HCT116 (cell line): ENCODE measurements around the gene RAD9A. TPM values are rescaled to one million over a fixed set of nuclear protein-coding genes. Genes with fewer than 3 reads are reported as not detected.

ENCODE experiments used
- ATAC-seq: fragments of 200-7000 bp; cut with Tn5 transposase; 2 replicates; pipeline ENCODE4 v1.9.1; 2020; ENCODE audit warnings: mild to moderate bottlenecking, moderate library complexity
- BruUV-seq: library from RNA; stranded (reverse); fragments of 400-500 nt; replicated peaks from 2 replicates; lab custom pipeline; 2021; lab: Mats Ljungman, UMichigan
- CTCF ChIA-PET: fragments of 300-600 bp; sonication (Branson Sonifier 250); formaldehyde crosslinking; loops from one replicate; lab custom pipeline; 2021; ENCODE audit warnings: antibody characterized with exemption; lab: Charles Lee
- POLR2A ChIA-PET: fragments of 300-600, 350-600 bp; sonication (Branson Sonifier 250); formaldehyde crosslinking; loops from one replicate; lab custom pipeline; 2021; ENCODE audit warnings: antibody characterized with exemption; lab: Charles Lee
- RAD21 ChIA-PET, 2 experiments: fragments of 300-600 bp; sonication (Branson Sonifier 250); formaldehyde crosslinking; loops; one replicate each; lab custom pipeline; 2023; ENCODE audit warnings: low total read pairs in 2 of 2; ENCODE audit not compliant: uncharacterized antibody in 2 of 2, unreplicated experiment in 2 of 2, low non-redundant PET in 1 of 2; lab: Charles Lee
- DNase-seq: peaks from one replicate; pipeline ENCODE4 v3.0.0-alpha.2; 2010; ENCODE audit warnings: low read depth, low spot score
- H2AFZ ChIP-seq: fragments of 200-600 bp; shearing (Covaris generic), sonication (generic); 2 replicates; pipeline ENCODE4 v1.6.1; 2017; ENCODE audit warnings: low read depth, mixed run types, mixed read lengths, antibody characterized with exemption, low read length; ENCODE audit not compliant: poor library complexity, severe bottlenecking
- H3K27ac ChIP-seq: 2 replicates; pipeline ENCODE4 v1.5.1; 2012; ENCODE audit warnings: low read depth, low read length
- H3K27me3 ChIP-seq: fragments of 200-600 bp; sonication (generic); 2 replicates; pipeline ENCODE4 v1.6.1; 2016; ENCODE audit warnings: mixed run types, low read length, mixed read lengths; ENCODE audit not compliant: insufficient read depth
- H3K36me3 ChIP-seq, 2 experiments: fragments of 200-500 bp in 1 of 2; fragments of 200-600 bp in 1 of 2; sonication (Bioruptor generic) in 1 of 2; sonication (generic) in 1 of 2; 2 replicates each; pipeline versions ENCODE4 v1.5.1 to v1.6.1; 2014 to 2016; ENCODE audit warnings: low read length in 2 of 2, inconsistent platforms in 1 of 2, mixed read lengths in 1 of 2, mixed run types in 1 of 2; ENCODE audit not compliant: insufficient read depth in 2 of 2, control insufficient read depth in 1 of 2
- H3K4me1 ChIP-seq, 2 experiments: fragments of 200-600 bp in 1 of 2; sonication (generic) in 1 of 2; 2 replicates each; pipeline versions ENCODE4 v1.5.1 to v1.6.1; 2012 to 2017; ENCODE audit warnings: low read length in 2 of 2, inconsistent platforms in 1 of 2, mild to moderate bottlenecking in 1 of 2, mixed read lengths in 1 of 2, mixed run types in 1 of 2, moderate library complexity in 1 of 2; ENCODE audit not compliant: insufficient read depth in 2 of 2, control insufficient read depth in 1 of 2
- H3K4me2 ChIP-seq: fragments of 200-600 bp; sonication (generic); 2 replicates; pipeline ENCODE4 v1.6.1; 2017; ENCODE audit warnings: mixed run types, low read length, mixed read lengths
- H3K4me3 ChIP-seq, 2 experiments: fragments of 200-600 bp in 1 of 2; sonication (generic) in 1 of 2; replicated peaks in 1 of 2; 2 replicates each; pipeline ENCODE4 v1.5.1; 2011 to 2016; ENCODE audit warnings: low read length in 2 of 2, control low read depth in 1 of 2, low read depth in 1 of 2, mild to moderate bottlenecking in 1 of 2, mixed read lengths in 1 of 2, mixed run types in 1 of 2
- H3K79me2 ChIP-seq: fragments of 200-600 bp; sonication (generic); 2 replicates; pipeline ENCODE4 v1.6.1; 2017; ENCODE audit warnings: mild to moderate bottlenecking, mixed run types, low read length, moderate library complexity, mixed read lengths; ENCODE audit not compliant: insufficient read depth
- H3K9ac ChIP-seq: fragments of 200-600 bp; sonication (generic); 2 replicates; pipeline ENCODE4 v1.6.1; 2016; ENCODE audit warnings: low read length, mixed read lengths
- H3K9me2 ChIP-seq: fragments of 200-600 bp; sonication (generic), shearing (Covaris generic); 2 replicates; pipeline ENCODE4 v1.6.1; 2017; ENCODE audit warnings: mixed run types, mild to moderate bottlenecking, moderate library complexity; ENCODE audit not compliant: insufficient read depth
- H3K9me3 ChIP-seq, 2 experiments: fragments of 200-500 bp in 1 of 2; fragments of 200-600 bp in 1 of 2; sonication (Bioruptor generic) in 1 of 2; sonication (generic) in 1 of 2; 2 replicates each; pipeline ENCODE4 v1.6.1; 2014 to 2017; ENCODE audit warnings: low read length in 2 of 2, mixed read lengths in 2 of 2, inconsistent platforms in 1 of 2, low read depth in 1 of 2, mild to moderate bottlenecking in 1 of 2, mixed run types in 1 of 2, moderate library complexity in 1 of 2; ENCODE audit not compliant: control insufficient read depth in 1 of 2, insufficient read depth in 1 of 2
- H4K20me1 ChIP-seq: fragments of 200-600 bp; sonication (generic), shearing (Covaris generic); 2 replicates; pipeline ENCODE4 v1.6.1; 2017; ENCODE audit warnings: mixed run types, mild to moderate bottlenecking, moderate library complexity; ENCODE audit not compliant: insufficient read depth
- ATF3 ChIP-seq: IDR thresholded peaks from 2 replicates; pipeline ENCODE4 v1.6.1; 2012
- CBX3 ChIP-seq: IDR thresholded peaks from 2 replicates; pipeline ENCODE4 v1.6.1; 2012; ENCODE audit warnings: low read depth
- CEBPB ChIP-seq: IDR thresholded peaks from 2 replicates; pipeline ENCODE4 v1.6.1; 2012; ENCODE audit warnings: low read depth
- CTCF ChIP-seq, 3 experiments: fragments of 200-600 bp in 1 of 3; sonication (generic) in 1 of 3; IDR thresholded peaks in 2 of 3; conservative IDR thresholded peaks in 1 of 3; 2 replicates each; pipeline ENCODE4 v1.5.1; 2012 to 2017; ENCODE audit warnings: low read depth in 2 of 3, low read length in 2 of 3, antibody characterized with exemption in 1 of 3, borderline replicate concordance in 1 of 3, control low read depth in 1 of 3, mild to moderate bottlenecking in 1 of 3, mixed read lengths in 1 of 3, mixed run types in 1 of 3, moderate library complexity in 1 of 3; ENCODE audit not compliant: insufficient read depth in 1 of 3
- EGR1 ChIP-seq: IDR thresholded peaks from 2 replicates; pipeline ENCODE4 v1.6.1; 2012; ENCODE audit warnings: low read depth
- ELF1 ChIP-seq: IDR thresholded peaks from 2 replicates; pipeline ENCODE4 v1.6.1; 2012; ENCODE audit warnings: low read depth, borderline replicate concordance
- EZH2 ChIP-seq: fragments of 200-600 bp; sonication (generic); IDR thresholded peaks from 2 replicates; pipeline ENCODE4 v1.6.1; 2017; ENCODE audit warnings: antibody characterized with exemption, mixed run types
- EZH2phosphoT487 ChIP-seq: fragments of 200-600 bp; IDR thresholded peaks from 2 replicates; pipeline ENCODE4 v1.6.1; 2018; ENCODE audit warnings: antibody characterized with exemption, borderline replicate concordance
- FOSL1 ChIP-seq: IDR thresholded peaks from 2 replicates; pipeline ENCODE4 v1.6.1; 2012; ENCODE audit warnings: low read depth
- RAD21 ChIP-seq: IDR thresholded peaks from 2 replicates; pipeline ENCODE4 v1.6.1; 2012; ENCODE audit warnings: low read depth, mild to moderate bottlenecking
- SIN3A ChIP-seq: IDR thresholded peaks from 2 replicates; pipeline ENCODE4 v1.6.1; 2012; ENCODE audit warnings: low read depth
- SP1 ChIP-seq: IDR thresholded peaks from 2 replicates; pipeline ENCODE4 v1.6.1; 2012; ENCODE audit warnings: low read depth
- SRF ChIP-seq: IDR thresholded peaks from 2 replicates; pipeline ENCODE4 v1.6.1; 2012; ENCODE audit warnings: low read depth
- TCF7L2 ChIP-seq: IDR thresholded peaks from 2 replicates; pipeline ENCODE4 v1.7.0; 2011; ENCODE audit warnings: borderline replicate concordance, inconsistent platforms; ENCODE audit not compliant: insufficient read depth, insufficient read length; ENCODE audit errors: extremely low read depth
- YY1 ChIP-seq: IDR thresholded peaks from 2 replicates; pipeline ENCODE4 v1.6.1; 2011; ENCODE audit warnings: low read length, low read depth, moderate library complexity, mild to moderate bottlenecking; ENCODE audit not compliant: insufficient replicate concordance; ENCODE audit errors: extremely low read depth
- ZBTB33 ChIP-seq: IDR thresholded peaks from 2 replicates; pipeline ENCODE4 v1.6.1; 2011; ENCODE audit warnings: mild to moderate bottlenecking, low read length, moderate library complexity; ENCODE audit not compliant: insufficient replicate concordance; ENCODE audit errors: extremely low read depth
- ZFX ChIP-seq: fragments of 450-650 bp; IDR thresholded peaks from 2 replicates; pipeline ENCODE4 v1.6.1; 2017
- ZNF274 ChIP-seq: fragments of 200-500 bp; sonication (Bioruptor generic); IDR thresholded peaks from 2 replicates; pipeline ENCODE4 v1.6.1; 2014; ENCODE audit warnings: mild to moderate bottlenecking, low read depth, low read length, inconsistent platforms
- intact Hi-C: fragments of 100-400 bp; cut with micrococcal nuclease; formaldehyde crosslinking; loops from 2 replicates; pipeline ENCODE4 v1.10.0; 2022
- total RNA-seq: library from RNA; stranded (reverse); gene quantifications from one replicate; pipeline ENCODE4 v1.2.1, GENCODE V29; 2021; ENCODE audit not compliant: unreplicated experiment

The RAD9A gene
- total RNA-seq, 1 experiment from 2014 or later: 49.8 TPM

- H3K27ac ChIP-seq: no peak overlapping the region; the same call in 1 of the 2 replicates
- no peaks in the 10 kb centered on the region for H3K9me3 ChIP-seq
- intact Hi-C loops: no loop called here
- no peak overlapping the region for H3K4me3 ChIP-seq
- H3K9me2 ChIP-seq: no peaks in the 10 kb centered on the region
- H3K4me1 ChIP-seq: peaks cover 4 to 10% of the 10 kb centered on the region in 2 experiments
- CTCF ChIA-PET: interaction anchor here (0.5 kb wide), 1 partner anchor 384 kb away, joined by 3 read pairs; no protein-coding TSS in a partner anchor
- H3K36me3 ChIP-seq: no peaks in the 10 kb centered on the region
- H3K9ac ChIP-seq: no peak overlapping the region
- no peak overlapping the region for H2AFZ ChIP-seq
- POLR2A ChIA-PET: no interaction called here
- no peaks in the 10 kb centered on the region for H4K20me1 ChIP-seq
- DNase-seq (no peak), ATAC-seq (no peak)
- no peaks in the 10 kb centered on the region for H3K27me3 ChIP-seq
- no peak for TF ChIP-seq TCF7L2
- TF ChIP-seq EZH2: no peak
- no peak for TF ChIP-seq ZBTB33
- no peak for TF ChIP-seq SIN3A
- TF ChIP-seq SRF: no peak
- no peak for TF ChIP-seq CEBPB
- no peak for TF ChIP-seq FOSL1
- TF ChIP-seq ATF3: no peak
- no peak for TF ChIP-seq CTCF (IDR thresholded peaks at IDR 0.05 in 2 of 3, conservative IDR thresholded peaks at IDR 0.05 in 1 of 3; ENCODE audit: borderline replicate concordance in 1 of 3, insufficient read depth in 1 of 3, low read depth in 2 of 3, low read length in 2 of 3)
- no peak for TF ChIP-seq RAD21
- TF ChIP-seq EZH2phosphoT487: no peak
- TF ChIP-seq CBX3: no peak
- no peak for TF ChIP-seq SP1
- no peak for TF ChIP-seq ZNF274
- no peak for TF ChIP-seq ELF1
- no peak for TF ChIP-seq ZFX
- TF ChIP-seq EGR1: no peak
- no peak for TF ChIP-seq YY1
- no peak overlapping the region for H3K4me2 ChIP-seq
- no TSS peak for BruUV-seq
- H3K79me2 ChIP-seq: peaks cover 6% of the 10 kb centered on the region
- RAD21 ChIA-PET: no interaction called here
These were observed 14.0 kb downstream of the RAD9A start for GRCh38 chr11:67405688-67406339.
